ENCODE measurements around the gene CASP2.

The CASP2 gene

GRCh38 chr7:143300959-143301935, 13.1 kb downstream of the CASP2 start:
- peak overlapping the region; percentile 43 for H3K4me3 ChIP-seq (ENCODE audit: low read depth, low read length)
- DNase-seq (ENCODE audit: low read depth) = peak; percentile 93
- TF ChIP-seq MAX (IDR thresholded peaks at IDR 0.05; ENCODE audit: low read depth, low read length) = peak; percentile 68
- peak; percentile 79 for TF ChIP-seq MYC (IDR thresholded peaks at IDR 0.05; ENCODE audit: low read depth, low read length)
- TF ChIP-seq POLR2A (IDR thresholded peaks at IDR 0.05; ENCODE audit: extremely low read depth, insufficient read length) = no peak
- no peak for TF ChIP-seq CTCF (IDR thresholded peaks at IDR 0.05; ENCODE audit: low read depth, low read length)

- H3K4me3 ChIP-seq (ENCODE audit: low read depth, low read length) = no peak overlapping the region
- no peak for TF ChIP-seq MYC (IDR thresholded peaks at IDR 0.05; ENCODE audit: low read depth, low read length)
- no peak for TF ChIP-seq CTCF (IDR thresholded peaks at IDR 0.05; ENCODE audit: low read depth, low read length)
- TF ChIP-seq MAX (IDR thresholded peaks at IDR 0.05; ENCODE audit: low read depth, low read length) = no peak
- no peak for DNase-seq (ENCODE audit: low read depth)
These were observed 15.6 kb downstream of the CASP2 start for GRCh38 chr7:143303733-143304132.

GRCh38 chr7:143304938-143305337, 16.8 kb downstream of the CASP2 start:
- TF ChIP-seq MYC (IDR thresholded peaks at IDR 0.05; ENCODE audit: low read depth, low read length) (no peak), POLR2A (IDR thresholded peaks at IDR 0.05; ENCODE audit: extremely low read depth, insufficient read length) (no peak)
- no peak for DNase-seq (ENCODE audit: low read depth)
- H3K4me3 ChIP-seq (ENCODE audit: low read depth, low read length) = no peak overlapping the region

- TF ChIP-seq CTCF (IDR thresholded peaks at IDR 0.05; ENCODE audit: low read depth, low read length) (peak; percentile 93), MAX (IDR thresholded peaks at IDR 0.05; ENCODE audit: low read depth, low read length) (no peak)
- DNase-seq (ENCODE audit: low read depth) = peak; percentile 80
- H3K4me3 ChIP-seq (ENCODE audit: low read depth, low read length) = no peak overlapping the region
These were observed 17.4 kb downstream of the CASP2 start for GRCh38 chr7:143305423-143306070.

- TF ChIP-seq POLR2A (IDR thresholded peaks at IDR 0.05; ENCODE audit: extremely low read depth, insufficient read length) = no peak
- TF ChIP-seq CTCF (IDR thresholded peaks at IDR 0.05; ENCODE audit: low read depth, low read length) = no peak
- TF ChIP-seq MYC (IDR thresholded peaks at IDR 0.05; ENCODE audit: low read depth, low read length) = no peak
- no peak for TF ChIP-seq MAX (IDR thresholded peaks at IDR 0.05; ENCODE audit: low read depth, low read length)
- no peak for DNase-seq (ENCODE audit: low read depth)
- H3K4me3 ChIP-seq (ENCODE audit: low read depth, low read length) = no peak overlapping the region
These were observed 20.5 kb downstream of the CASP2 start for GRCh38 chr7:143308632-143309031.

- H3K4me3 ChIP-seq (ENCODE audit: low read depth, low read length) = no peak overlapping the region
- DNase-seq (ENCODE audit: low read depth) = no peak
- TF ChIP-seq MAX (IDR thresholded peaks at IDR 0.05; ENCODE audit: low read depth, low read length) (no peak), CTCF (IDR thresholded peaks at IDR 0.05; ENCODE audit: low read depth, low read length) (no peak), MYC (IDR thresholded peaks at IDR 0.05; ENCODE audit: low read depth, low read length) (no peak), POLR2A (IDR thresholded peaks at IDR 0.05; ENCODE audit: extremely low read depth, insufficient read length) (no peak)
These were observed 26.0 kb downstream of the CASP2 start for GRCh38 chr7:143314127-143314526.
